ENCODE data around the gene ACSF3.
"Not testable (repeated sequence)": the region's sequence is repeated elsewhere in the genome, so short reads cannot be mapped to it uniquely, and the experiment has no call there.

ACSF3 gene

GRCh38 chr16:89163297-89163696, 69.6 kb downstream of the ACSF3 start:
- DNase-seq = no peak

GRCh38 chr16:89164436-89164835, 70.8 kb downstream of the ACSF3 start:
- DNase-seq = no peak

GRCh38 chr16:89164847-89165680, 71.4 kb downstream of the ACSF3 start:
- DNase-seq = no peak

GRCh38 chr16:89165681-89165979, 72.0 kb downstream of the ACSF3 start:
- DNase-seq = not testable (repeated sequence)

GRCh38 chr16:89166696-89167424, 73.2 kb downstream of the ACSF3 start:
- no peak for DNase-seq

GRCh38 chr16:89167425-89167941, 73.8 kb downstream of the ACSF3 start:
- peak; percentile 89 for DNase-seq

- no peak for DNase-seq
Measured at GRCh38 chr16:89168381-89169189, 74.9 kb downstream of the ACSF3 start.

GRCh38 chr16:89169778-89170177, 76.1 kb downstream of the ACSF3 start:
- no peak for DNase-seq

- peak; percentile 48 for DNase-seq
Measured at GRCh38 chr16:89170346-89171215, 76.9 kb downstream of the ACSF3 start.

GRCh38 chr16:89171216-89172170, 77.8 kb downstream of the ACSF3 start, which contains the start of gene CDH15:
TSS of gene CDH15 (plus strand) at chr16:89171748. CDS start at chr16:89171832, 84 bp downstream.
- DNase-seq = peak; percentile 96

GRCh38 chr16:89172171-89172527, 78.5 kb downstream of the ACSF3 start:
- peak; percentile 31 for DNase-seq

- DNase-seq = peak; percentile 76
Measured at GRCh38 chr16:89172528-89173173, 79.0 kb downstream of the ACSF3 start.

- DNase-seq = peak; percentile 48
Measured at GRCh38 chr16:89173174-89173921, 79.7 kb downstream of the ACSF3 start.

- peak; percentile 68 for DNase-seq
Measured at GRCh38 chr16:89174055-89174827, 80.6 kb downstream of the ACSF3 start.

GRCh38 chr16:89174877-89175276, 81.2 kb downstream of the ACSF3 start:
- DNase-seq = peak; percentile 84

GRCh38 chr16:89175280-89176146, 81.9 kb downstream of the ACSF3 start:
- DNase-seq = peak; percentile 66

- DNase-seq = peak; percentile 74
Measured at GRCh38 chr16:89176147-89176690, 82.6 kb downstream of the ACSF3 start.
